Thyroid gland (tissue), 4 donors: Measurements from ENCODE around the gene PTPRC.

Experiments used
- CTCF ChIP-seq, 6 experiments: fragments of 200-600 bp in 3 of 6; fragments of 450-650 bp in 3 of 6; sonication (generic) in 3 of 6; IDR thresholded peaks; one replicate each; pipeline ENCODE4 v1.5.1; 2016 to 2019; ENCODE audit warnings: antibody characterized with exemption in 6 of 6, mild to moderate bottlenecking in 2 of 6, inconsistent platforms in 1 of 6, moderate library complexity in 1 of 6
- POLR2A ChIP-seq, 2 donors: fragments of 450-650 bp; IDR thresholded peaks; one replicate each; pipeline ENCODE4 v1.6.1; 2017; ENCODE audit warnings: antibody characterized with exemption in 2 of 2, mild to moderate bottlenecking in 2 of 2, moderate library complexity in 1 of 2

GRCh38 chr1:198773523-198773922 is 134.7 kb downstream of the PTPRC start:
- no peak for TF ChIP-seq CTCF (IDR thresholded peaks at IDR 0.05)
- no peak for TF ChIP-seq POLR2A (IDR thresholded peaks at IDR 0.05)
